Dermis blood vessel endothelial cell (primary cell): ENCODE measurements around the gene KAZN. TPM values are rescaled to one million over a fixed set of nuclear protein-coding genes. Genes with fewer than 3 reads are reported as not detected.
A peak's percentile ranks its signal among the peaks of the same experiment; 100 is the strongest.

Source experiments
- DNase-seq: peaks from one replicate; pipeline ENCODE4 v3.0.0; 2010
- total RNA-seq: library from RNA; depleted of rRNA; stranded (reverse); fragments of >200 nt; gene quantifications from 2 replicates; pipeline ENCODE4 v1.2.3, GENCODE V29; 2014

KAZN gene
- total RNA-seq, 1 donor from 2014 or later: 1.9 TPM

DNA sequence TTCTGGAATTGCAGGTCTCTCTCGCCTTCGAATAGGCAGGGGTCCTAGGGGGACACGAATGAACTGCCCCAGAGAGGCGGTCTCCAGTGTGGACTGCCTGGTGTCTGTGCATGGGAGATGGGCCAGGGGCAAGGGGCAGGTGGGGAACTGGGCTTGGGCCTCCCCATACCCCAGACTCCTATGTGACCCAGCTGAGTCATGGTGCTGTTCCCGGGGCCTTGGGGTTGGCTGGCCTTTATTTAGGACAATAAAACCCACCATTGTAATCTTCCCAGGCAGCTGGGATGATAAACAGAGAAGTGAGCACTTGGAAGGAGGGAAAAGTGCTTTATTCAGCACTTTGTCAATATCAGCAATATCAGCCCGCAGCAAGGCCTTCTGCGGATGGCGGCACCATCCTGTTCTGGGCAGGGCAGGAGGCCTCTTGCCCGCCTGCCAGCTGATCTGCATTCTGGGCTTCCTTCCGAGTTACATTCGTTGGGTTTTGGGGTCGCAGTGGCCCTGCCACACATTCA is 346.0 kb downstream of the KAZN start:
- no peak for DNase-seq

GRCh38 chr1:14945132-14946010 is 346.9 kb downstream of the KAZN start:
- DNase-seq: peak; percentile 17

DNA sequence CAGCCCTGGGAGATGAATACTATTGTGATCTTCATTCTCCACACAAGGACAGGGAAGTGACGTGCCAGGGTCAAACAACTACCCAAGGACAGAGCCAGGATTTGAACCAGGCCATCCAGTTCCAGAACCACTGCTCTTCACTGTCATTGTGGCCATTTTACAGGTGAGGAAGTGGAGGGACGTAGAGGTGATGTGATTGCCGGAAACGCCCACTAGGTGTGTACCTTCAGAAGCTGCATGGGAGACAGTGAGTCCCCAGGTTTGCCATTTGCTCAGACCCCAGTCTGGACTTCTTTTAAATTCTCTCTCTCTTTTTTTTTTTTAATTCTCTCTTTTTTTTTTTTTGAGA is 347.5 kb downstream of the KAZN start:
- no peak for DNase-seq

GRCh38 chr1:14946684-14947238 is 348.3 kb downstream of the KAZN start:
- DNase-seq: no peak

DNA sequence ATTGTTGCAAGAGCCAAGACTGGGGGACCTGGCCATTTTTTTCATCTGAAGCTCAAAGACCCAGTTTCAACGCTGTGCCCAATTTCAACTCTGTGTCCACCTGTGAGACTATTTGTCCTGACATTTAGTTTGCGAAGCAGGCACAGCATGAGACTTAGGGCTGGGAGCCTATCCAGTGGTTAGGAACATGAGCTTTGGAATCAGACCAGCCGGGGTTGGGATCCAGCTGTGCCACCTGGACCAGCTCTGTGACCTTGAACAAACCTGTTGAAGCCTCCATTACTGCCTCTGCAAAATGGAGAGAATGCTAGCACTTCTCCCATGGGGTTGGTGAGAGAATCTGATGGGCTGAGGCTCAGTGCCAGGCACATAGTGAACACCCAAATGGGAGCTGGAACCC is 348.9 kb downstream of the KAZN start:
- DNase-seq: no peak

DNA sequence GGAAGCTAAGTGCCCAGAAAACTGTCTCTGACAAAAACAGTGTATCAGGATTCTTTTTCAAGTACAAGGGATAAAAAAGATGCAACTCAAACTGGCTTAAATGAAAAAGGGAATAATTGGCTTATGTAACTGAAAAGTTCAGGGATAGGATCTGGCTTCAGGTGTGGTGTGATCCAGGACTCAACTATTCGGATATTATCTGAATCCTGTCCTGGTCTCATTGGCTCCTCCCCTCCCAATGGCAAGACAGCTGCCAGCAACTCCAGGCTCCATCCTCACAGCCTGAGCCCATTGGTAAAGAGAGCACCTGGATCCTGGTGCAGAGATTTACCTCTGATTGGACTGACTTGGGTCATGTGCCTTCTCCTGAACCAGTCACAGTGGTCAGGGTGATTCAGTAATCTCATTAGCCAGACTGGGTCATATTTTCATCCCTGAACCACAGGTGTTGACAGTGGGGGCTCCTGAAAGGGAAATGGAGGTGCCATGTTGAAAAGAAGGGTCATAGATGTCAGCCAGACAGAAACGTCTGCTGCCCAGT is 349.7 kb downstream of the KAZN start:
- no peak for DNase-seq

DNA sequence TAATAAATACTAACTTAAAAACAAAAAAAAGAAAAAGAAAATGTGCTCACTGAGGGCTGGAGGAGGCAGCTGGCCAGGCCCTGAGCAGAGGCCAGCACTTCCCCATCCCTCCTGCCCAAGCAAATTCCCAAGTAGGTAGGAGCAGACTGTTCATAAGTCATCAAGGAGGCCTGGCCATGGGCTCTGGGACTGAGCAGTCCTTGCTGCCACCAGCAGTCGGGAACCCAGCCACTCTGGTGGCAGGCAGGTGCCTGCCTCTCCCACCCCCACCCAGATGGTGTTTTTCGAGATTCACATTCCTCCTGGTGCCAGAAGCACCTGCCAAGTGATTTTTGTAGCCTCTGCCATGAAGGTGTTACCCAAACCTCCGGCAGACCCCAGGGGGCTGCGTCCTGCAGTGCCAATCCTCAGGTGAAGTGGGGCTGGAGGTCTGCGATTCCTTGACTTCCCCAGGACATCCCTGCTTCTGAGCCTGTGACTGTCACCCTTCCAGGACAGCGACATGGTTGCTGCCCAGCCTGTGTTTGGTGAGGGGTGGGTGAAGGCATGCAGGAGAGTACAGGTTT is 350.9 kb downstream of the KAZN start:
- DNase-seq: no peak

DNA sequence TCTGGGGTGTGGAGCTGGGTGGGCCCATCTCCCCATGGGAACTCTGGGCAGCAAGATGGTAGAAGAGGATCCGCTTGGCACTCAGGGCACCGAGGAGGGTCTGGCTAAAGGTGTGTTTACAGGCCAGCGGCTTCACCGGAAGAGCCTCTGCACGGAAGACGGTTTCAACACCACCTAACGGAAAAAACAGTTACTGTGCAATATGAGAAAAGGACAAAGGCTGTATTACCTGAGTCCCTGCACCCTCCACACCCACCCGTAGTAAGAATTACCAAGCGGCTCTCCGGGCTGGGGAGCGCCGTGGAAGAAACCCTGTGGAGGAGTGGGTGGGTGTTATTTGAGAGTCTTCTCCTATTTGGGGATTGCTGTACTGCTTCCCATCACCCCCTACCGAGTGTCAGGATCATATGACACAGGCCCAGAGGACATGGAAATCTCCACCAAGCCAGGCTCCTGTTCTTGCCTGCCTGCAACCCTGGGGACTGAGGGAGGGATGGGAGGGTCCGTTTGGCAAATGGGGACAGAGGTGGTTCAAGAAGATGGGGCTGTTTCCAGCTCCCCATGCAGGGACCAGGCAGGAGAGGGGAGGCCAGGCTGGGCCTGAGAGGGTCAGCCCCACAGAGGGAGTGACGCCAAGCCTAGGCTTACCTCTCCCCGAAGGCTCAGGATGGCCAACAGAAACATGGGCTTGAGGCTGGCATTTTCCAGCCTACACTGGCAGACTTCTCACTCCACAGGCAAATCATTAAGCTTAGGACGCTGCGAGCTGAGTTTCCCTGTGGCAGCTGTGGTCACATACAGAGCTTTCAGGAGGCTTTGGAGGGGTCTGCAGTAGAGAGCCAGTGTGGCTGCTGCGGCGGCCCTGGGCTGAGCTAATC is 351.6 kb downstream of the KAZN start:
- DNase-seq: no peak

DNA sequence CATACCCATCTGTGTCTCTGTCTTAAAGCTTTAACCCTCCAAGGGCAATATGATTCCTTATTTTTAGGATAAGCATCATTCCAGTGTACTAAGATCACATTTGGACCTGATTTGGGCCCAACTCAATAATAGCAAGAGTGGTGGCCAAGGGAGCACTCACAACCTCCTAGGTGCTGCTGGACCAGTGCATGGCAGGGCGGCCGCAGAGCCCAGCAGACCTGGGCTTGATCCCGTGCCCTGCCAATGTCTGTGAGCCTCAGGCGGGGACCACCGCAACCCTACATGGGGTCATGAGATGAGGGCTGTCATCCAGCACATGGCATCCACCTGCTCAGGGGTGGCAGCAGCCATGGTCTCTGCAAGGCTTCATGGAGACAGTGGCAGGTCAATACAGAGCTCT is 353.3 kb downstream of the KAZN start:
- no peak for DNase-seq

DNA sequence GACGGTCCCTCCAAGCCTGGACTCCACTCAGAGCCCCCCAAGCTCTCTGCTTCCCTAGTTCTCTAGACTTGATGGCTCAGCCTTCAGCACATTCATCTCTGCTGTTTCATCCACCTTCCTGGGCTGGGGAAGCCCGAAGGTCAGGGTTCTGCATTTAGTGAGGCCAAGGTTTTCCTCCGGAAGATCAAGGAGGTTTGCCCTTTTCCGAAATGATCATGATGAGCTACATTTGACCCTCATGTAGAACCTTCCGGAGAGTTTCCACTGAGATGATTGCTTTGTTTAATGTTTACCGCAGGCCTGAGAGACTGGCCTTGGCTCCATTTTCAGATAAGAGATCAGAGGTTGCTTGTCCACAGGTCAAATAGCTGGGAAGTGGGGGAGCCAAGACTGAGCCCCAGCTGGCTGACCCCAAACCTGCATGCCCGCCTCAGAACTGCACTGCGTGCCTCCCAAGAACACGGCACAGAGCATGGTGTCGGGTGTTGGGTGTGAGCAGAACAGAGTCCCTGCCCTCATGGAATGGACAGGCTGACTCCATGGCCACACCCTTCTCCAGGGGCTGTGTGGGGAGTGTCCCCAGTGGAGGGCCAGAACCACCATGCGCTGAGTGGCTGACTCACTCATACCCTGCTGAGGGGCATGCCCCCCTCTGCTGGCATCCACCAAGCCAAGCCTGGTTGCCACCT is 354.3 kb downstream of the KAZN start:
- DNase-seq: no peak

DNA sequence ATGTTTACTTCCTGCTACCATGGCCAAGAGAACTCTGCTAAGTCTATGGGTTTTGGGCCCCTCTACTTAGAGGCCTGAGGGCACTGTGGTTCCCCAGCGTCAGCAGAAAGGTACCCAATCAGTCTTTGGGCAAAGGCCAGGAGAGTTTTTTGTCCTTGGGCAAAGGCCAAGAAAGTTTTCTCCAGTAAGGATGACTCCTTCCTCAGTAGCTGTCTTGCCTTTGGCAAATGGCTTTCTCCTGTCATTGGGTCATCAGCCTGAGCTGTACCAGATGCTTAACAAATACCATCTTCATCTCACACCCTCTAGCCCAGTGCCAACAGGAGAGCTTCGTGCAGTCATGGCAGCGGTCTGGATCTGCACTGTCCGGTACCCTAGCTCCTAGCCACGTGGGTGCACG is 355.7 kb downstream of the KAZN start:
- DNase-seq: no peak

GRCh38 chr1:14954930-14955329 is 356.4 kb downstream of the KAZN start:
- DNase-seq: no peak

DNA sequence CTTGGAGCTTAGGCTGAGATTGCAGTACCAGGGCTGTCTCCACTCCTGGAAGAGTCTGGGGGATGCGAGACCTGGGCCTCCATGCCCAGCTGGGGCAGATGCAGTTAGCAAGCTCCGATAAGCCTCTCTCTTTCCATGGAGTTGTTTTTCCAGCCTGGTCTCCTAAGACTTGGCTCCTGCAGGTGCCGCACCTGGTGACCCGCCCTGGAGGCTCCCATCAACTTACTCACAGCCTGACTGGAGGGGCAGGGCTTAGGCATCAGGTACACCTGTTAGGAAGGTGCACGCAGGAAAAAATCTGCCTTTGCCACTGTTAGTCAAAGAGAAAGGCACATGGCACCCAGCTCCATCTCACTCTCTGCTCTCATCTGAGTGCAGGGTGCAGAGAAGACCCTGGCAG is 356.9 kb downstream of the KAZN start:
- DNase-seq: no peak

- DNase-seq: no peak
These were observed 357.5 kb downstream of the KAZN start for GRCh38 chr1:14955976-14956375.

- no peak for DNase-seq
These were observed 358.2 kb downstream of the KAZN start for GRCh38 chr1:14956579-14957195.

DNA sequence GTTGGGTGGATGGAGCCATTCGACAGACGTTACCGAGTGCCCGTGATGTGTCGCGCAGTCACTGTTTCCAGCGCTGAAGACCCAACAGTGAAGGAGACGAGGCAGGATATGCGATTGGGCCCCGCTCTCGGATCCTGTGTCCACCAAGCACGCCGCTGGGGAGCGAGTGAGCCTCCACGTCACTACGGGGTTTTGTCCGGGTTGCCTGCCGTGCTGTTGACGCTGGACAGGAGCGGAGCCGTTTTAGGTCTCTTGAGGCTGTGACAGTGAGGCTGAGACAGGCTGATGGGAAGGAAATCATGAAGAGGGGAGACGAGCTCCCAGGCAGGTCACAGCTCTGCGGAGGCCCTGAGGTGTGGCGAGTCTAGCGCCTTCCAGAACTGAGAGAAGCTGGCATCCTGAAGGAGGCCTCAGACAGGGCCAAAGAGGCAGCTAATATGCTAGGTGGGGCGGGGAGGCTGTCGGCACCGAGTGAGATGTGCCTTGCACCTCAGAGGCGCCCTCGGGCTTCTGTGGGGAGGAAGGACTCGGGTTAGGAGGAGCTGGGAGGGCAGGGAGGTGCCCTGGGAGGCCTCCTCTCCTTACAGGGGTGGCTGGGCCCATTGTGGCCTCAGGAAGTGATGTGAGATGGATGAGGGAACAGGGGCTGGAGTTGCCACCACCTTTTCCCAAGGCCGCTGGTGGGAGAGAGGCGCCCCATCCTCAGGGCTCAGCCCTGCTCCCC is 359.1 kb downstream of the KAZN start:
- DNase-seq: no peak

DNA sequence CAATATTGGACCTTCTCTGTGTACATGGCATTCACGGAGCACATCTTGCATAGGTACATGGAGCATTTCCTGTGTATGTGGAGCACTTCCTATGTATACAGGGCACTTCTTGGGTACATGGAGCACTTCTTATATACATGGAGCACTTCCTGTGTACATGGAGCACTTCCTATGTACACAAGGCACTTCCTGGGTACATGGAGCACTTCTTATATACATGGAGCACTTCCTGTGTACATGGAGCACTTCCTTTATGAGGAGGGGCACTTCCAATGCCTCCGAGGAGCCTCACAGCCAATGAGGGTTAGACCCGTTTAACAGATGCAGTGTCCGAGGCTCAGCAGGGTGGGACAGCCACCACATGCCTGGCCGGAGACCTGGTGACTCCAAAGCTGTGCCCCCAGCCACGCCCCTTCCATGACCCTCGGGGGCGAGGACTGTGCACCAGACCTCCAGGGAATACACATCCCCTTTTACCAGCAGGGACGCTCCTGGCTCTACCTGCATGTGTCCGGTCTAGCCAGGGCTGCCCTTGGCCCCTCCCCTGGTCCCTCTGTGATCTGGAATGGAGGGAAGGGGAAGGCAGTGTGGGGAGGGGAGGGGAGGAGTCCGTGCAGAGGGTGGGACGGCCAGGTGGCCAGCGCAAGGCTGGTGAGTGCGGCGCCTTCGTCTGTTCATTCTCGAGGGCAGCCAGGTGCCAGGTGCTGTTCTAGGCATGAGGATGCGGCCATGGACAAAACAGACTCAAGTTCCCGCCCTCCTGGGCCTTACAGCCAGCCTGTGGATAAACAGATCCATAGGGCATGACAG is 360.0 kb downstream of the KAZN start:
- no peak for DNase-seq

DNA sequence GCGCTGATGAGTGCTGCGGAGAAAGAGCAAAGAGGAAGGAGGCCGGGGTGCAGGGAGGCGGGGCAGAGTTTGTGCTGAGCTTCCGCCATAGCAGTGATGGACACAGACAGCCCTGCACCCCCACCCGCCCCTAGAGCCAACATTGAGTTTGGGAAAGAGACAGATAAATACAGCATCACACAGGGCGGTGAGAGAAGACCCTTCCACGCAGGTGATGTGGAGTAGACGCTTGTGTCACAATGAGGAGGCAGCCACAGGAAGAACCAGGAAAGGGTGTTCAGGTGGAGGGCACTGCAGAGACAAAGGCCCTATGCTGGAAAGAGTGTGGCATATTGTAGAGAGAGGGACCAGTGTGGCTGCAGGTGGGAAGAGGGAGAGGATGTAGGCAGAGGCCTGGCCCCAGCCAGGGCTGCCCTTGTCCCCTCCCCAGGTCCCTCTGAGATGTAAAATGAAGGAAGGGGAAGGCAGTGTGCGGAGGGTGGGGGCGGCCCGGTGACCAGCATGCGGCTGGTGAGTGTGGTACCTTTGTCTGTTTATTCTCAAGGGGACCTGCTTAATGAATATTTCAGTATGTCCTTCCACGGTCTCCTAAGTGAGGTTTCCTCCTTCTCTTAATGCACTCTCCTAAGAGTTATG is 360.7 kb downstream of the KAZN start:
- DNase-seq: no peak

DNA sequence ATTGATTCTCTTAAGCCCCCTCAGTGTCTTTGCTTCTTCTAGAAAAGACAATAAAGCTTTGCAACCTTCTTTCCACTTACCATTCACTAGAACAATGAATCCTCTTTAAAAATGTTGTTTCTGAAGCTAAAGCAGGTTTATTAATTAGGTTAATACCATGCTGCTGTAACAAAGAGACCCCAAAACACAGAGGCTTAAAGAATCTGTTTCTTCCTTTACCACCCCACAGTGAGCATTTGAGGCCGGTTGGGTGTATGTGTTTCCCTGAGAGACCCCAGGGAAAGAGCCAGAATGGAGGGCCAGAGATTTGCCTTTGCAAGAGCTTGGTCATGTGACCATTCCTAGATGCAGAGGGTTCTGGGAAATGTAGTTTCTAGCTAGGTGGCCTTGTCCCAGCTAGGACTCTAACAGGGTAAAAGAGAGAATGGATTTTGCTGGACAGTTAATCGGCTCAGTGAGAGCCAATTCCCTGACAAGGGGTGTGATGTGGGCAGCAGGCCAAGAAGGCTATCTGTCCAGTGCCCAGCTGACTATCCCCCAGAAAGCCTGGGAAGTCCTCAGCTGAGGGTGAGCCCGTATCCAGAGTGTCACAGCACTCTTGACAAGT is 363.3 kb downstream of the KAZN start:
- peak; percentile 27 for DNase-seq
